Muscle of arm (tissue), 12 donors: ENCODE measurements around the gene STK32B. TPM values are rescaled to one million over a fixed set of nuclear protein-coding genes. Genes with fewer than 3 reads are reported as not detected.

Source experiments
- DNase-seq: peaks from one replicate; pipeline ENCODE4 v3.0.0-alpha.2; 2013
- polyA plus RNA-seq, 12 donors: library from polyadenylated mRNA; unstranded; fragments of 120-200 nt; gene quantifications; one replicate each; pipeline ENCODE4 v1.2.1, GENCODE V29; 2013; ENCODE audit not compliant: insufficient read length in 12 of 12

STK32B gene
- polyA plus RNA-seq, 12 donors = 7.8 to 16.2 (median 10.3) TPM; not detected in 1

DNA sequence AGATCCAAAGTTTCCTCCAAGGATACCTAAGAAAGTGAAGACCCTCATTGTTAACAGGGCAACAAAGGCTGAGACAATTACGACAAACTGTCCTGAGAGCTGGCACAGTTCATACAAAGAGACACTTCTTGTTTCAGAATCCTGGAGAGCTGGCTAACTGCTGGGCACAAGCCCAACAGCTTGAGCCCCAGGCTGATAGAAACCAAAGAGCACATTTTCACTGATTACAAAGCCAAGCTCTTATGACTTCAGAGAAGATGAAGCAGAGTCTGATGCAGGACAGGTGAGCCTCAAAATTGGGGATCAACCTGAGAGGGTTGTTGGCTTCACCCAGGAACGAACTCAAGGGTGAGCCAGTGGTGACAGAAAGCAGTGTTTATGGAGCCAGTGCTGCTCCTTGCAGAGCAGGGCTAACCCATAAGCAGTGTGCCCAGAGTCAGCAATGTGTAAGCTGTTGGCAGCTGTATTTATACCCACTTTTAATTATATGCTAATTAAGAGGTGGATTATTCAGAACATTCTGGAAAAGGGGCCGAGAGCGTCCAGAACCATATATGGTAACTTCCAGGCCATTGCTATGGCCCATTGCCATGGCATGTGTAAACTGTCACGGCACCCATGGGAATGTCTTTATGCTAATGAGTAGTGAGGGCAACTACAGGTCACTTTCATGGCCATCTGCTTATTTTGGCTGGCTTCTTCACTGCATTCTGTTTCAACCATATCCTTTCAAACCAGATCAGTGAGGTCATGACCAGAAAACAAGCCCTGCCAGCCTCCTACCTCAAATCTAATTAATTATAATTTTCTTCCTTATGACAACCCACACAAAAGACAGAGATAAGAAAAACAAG lies 473.4 kb downstream of the STK32B start:
- DNase-seq = peak; percentile 45

- no peak for DNase-seq
Measured at GRCh38 chr4:5526080-5526846, 475.0 kb downstream of the STK32B start.

DNA sequence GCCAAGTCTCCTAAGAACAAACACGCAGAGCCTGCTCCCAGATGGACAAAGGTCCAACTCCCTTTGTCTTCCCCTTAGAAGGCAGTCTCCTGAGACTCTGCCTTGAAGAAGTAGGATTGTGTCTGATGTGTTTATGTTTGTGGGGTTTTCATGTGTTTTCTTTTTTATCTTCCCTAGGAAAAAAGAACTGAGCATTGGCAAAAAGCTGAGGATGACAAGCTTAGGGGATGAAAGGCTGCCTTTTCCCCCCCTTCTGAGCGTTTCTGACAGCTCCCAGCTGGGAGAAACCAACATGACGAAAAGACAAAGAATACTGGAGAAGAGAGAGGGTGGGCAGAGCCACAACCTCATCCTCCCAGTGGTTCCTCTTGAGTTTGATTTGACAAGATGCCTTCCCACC lies 475.9 kb downstream of the STK32B start:
- DNase-seq = no peak

- DNase-seq = no peak
Measured at GRCh38 chr4:5528031-5528436, 476.8 kb downstream of the STK32B start.

- no peak for DNase-seq
Measured at GRCh38 chr4:5532100-5532499, 480.8 kb downstream of the STK32B start.

DNA sequence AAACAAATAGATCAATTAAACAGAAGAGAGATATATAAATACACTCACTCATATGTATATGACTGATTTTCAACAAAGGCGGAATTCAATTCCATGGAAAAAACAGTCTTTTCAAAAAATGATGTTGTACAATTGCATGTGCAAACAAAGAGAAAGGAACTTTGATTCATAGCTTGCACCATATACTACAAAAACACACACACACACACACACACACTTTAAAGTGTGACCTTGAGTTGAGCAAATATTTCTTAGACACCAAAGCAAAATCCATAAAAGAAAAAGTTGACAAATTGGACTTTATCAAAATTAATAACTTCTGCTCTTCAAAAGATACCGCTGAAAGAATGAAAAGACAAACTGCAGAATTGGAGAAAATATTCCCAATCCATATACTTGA lies 488.3 kb downstream of the STK32B start:
- no peak for DNase-seq

- DNase-seq = no peak
Measured at GRCh38 chr4:5541169-5541568, 489.9 kb downstream of the STK32B start.

DNA sequence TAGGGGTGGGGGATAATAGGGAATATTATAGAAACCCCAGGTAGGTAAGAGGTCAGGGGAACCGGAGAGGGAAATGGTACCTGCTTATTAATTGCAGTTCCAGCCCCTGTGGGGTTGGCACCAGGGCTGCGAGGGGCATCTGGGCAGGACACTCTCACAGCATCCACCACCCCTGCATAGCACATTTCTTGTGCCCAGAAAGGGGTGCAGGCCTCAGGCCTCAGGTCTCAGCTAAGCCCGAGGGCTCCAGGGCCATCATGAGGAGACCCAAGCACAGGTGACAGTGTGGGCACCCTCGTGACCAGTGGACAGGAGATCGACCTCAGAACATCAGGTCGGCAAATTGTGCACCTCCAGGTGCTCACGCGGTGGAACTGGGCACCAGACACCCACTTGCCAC lies 492.4 kb downstream of the STK32B start:
- DNase-seq = no peak

GRCh38 chr4:5544762-5545161 lies 493.5 kb downstream of the STK32B start:
- DNase-seq = no peak

- no peak for DNase-seq
Measured at GRCh38 chr4:5545271-5545670, 494.0 kb downstream of the STK32B start.

GRCh38 chr4:5547651-5548249 lies 496.5 kb downstream of the STK32B start:
- DNase-seq = no peak

Other genes with a start within 250 kb of the STK32B start
- gene MSX1, start 191.8 kb upstream of the STK32B start, polyA plus RNA-seq = 1 to 10 TPM in 10 of 12 donors, not detected in 2; 1.1 to 4.9 (median 1.7) TPM
- 10 to 100 TPM in 3 of 12 donors, 1 to 10 TPM in 7, not detected in 2; 5.4 to 17.5 (median 8.6) TPM for gene CYTL1, start 32.0 kb upstream of the STK32B start, polyA plus RNA-seq